ENCODE data around the gene WDR72. TPM values are rescaled to one million over a fixed set of nuclear protein-coding genes. Genes with fewer than 3 reads are reported as not detected.

Gene WDR72
- total RNA-seq, 4 donors from 2014 or later: 1.0 to 8.1 (median 4.6) TPM

DNA sequence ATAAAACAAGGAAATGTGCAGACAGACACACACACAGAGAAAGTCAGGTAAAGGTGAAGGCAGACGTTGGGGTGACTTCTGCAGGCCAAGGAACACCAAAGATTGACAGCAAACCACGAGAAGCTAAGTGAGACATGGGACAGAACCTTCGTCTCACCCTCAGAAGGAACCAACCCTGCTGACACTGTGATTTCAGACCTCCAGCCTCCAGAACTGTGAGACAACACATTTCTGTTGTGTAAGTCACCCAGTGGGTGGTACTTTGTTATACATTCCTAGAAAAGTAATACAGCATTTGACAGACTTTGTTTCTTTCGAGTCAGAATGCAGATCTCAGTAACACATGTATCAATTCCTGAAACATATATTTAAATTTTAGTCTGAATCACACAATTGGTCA, 7.1 kb downstream of the WDR72 start:
- WGBS, 2 donors: 70 to 73% methylated on average over 4 of the region's 4 CpGs
- DNase-seq (ENCODE audit: low spot score in 2 of 2): no peak
- TF ChIP-seq CTCF (IDR thresholded peaks at IDR 0.05) (no peak), POLR2A (IDR thresholded peaks at IDR 0.05) (no peak)
- H3K4me3 ChIP-seq (ENCODE audit: low read depth, poor library complexity, severe bottlenecking): no peak overlapping the region
- intact Hi-C loops (cut with DNase I; ENCODE audit: low total_unique reads): no loop called here

- TF ChIP-seq POLR2A (IDR thresholded peaks at IDR 0.05) (no peak), CTCF (IDR thresholded peaks at IDR 0.05) (no peak)
- H3K4me3 ChIP-seq (ENCODE audit: low read depth, poor library complexity, severe bottlenecking): no peak overlapping the region
- intact Hi-C loops (cut with DNase I; ENCODE audit: low total_unique reads): no loop called here
- WGBS, 2 donors: 64 to 74% methylated on average over 1 of the region's 1 CpG
- DNase-seq (ENCODE audit: low spot score in 2 of 2): no peak
Observed at GRCh38 chr15:53747501-53748068, 11.9 kb downstream of the WDR72 start.

GRCh38 chr15:53746101-53746500, 13.4 kb downstream of the WDR72 start:
- 81 to 86% methylated on average over 3 of the region's 3 CpGs for WGBS, 2 donors
- no peak overlapping the region for H3K4me3 ChIP-seq (ENCODE audit: low read depth, poor library complexity, severe bottlenecking)
- no peak for DNase-seq (ENCODE audit: low spot score in 2 of 2)
- intact Hi-C loops (cut with DNase I; ENCODE audit: low total_unique reads): no loop called here
- no peak for TF ChIP-seq POLR2A (IDR thresholded peaks at IDR 0.05)
- no peak for TF ChIP-seq CTCF (IDR thresholded peaks at IDR 0.05)

GRCh38 chr15:53739651-53740050, 19.8 kb downstream of the WDR72 start:
- intact Hi-C loops (cut with DNase I; ENCODE audit: low total_unique reads): no loop called here
- 39% methylated on average over 4 of the region's 4 CpGs for WGBS, 2 donors
- no peak for DNase-seq (ENCODE audit: low spot score in 2 of 2)
- no peak overlapping the region for H3K4me3 ChIP-seq (ENCODE audit: low read depth, poor library complexity, severe bottlenecking)
- TF ChIP-seq CTCF (IDR thresholded peaks at IDR 0.05) (no peak), POLR2A (IDR thresholded peaks at IDR 0.05) (no peak)

- intact Hi-C loops (cut with DNase I; ENCODE audit: low total_unique reads): no loop called here
- no peak for DNase-seq (ENCODE audit: low spot score in 2 of 2)
- no peak for TF ChIP-seq CTCF (IDR thresholded peaks at IDR 0.05)
- no peak for TF ChIP-seq POLR2A (IDR thresholded peaks at IDR 0.05)
- no peak overlapping the region for H3K4me3 ChIP-seq (ENCODE audit: low read depth, poor library complexity, severe bottlenecking)
- 71 to 83% methylated on average over 4 of the region's 4 CpGs for WGBS, 2 donors
Observed at GRCh38 chr15:53739187-53739586, 20.3 kb downstream of the WDR72 start.

Data from lower leg skin (tissue), 4 donors.